ENCODE measurements around the gene CPPED1. TPM values are rescaled to one million over a fixed set of nuclear protein-coding genes. Genes with fewer than 3 reads are reported as not detected.

Gene CPPED1
- total and polyA plus RNA-seq, 2 of the 4 experiments (the other 2 are of a cell fraction): 5.1 to 6.5 TPM

- no peak overlapping the region for H3K56ac ChIP-seq (ENCODE audit: extremely low read depth, insufficient read depth, low read length)
- no peaks in the 10 kb centered on the region for H3K9me3 ChIP-seq (ENCODE audit: control insufficient read depth, insufficient read depth, low read length)
- no peak overlapping the region for H3K4me3 ChIP-seq (ENCODE audit: insufficient read depth, low read depth, low read length)
- ChIA-PET POLR2A (ENCODE audit: unreplicated experiment) (no interaction called here), CTCF (interaction anchor here (0.6 kb wide), 1 partner anchor 8 kb away, joined by 8 read pairs; no protein-coding TSS in a partner anchor)
- no peak overlapping the region for H4K8ac ChIP-seq (ENCODE audit: low read depth in 2 of 2, low read length in 2 of 2)
- no peaks in the 10 kb centered on the region for H3K36me3 ChIP-seq (ENCODE audit: control insufficient read depth, insufficient read depth, low read length)
- no peak overlapping the region for H3K27ac ChIP-seq (ENCODE audit: insufficient read depth, low read length)
- H2AFZ ChIP-seq (replicated peaks; ENCODE audit: low read length, poor library complexity): no peak overlapping the region
- no peak overlapping the region for H2BK5ac ChIP-seq (ENCODE audit: low read depth, low read length, poor library complexity, severe bottlenecking)
- H2AK5ac ChIP-seq (ENCODE audit: low read depth, low read length): no peak overlapping the region
- H3K4me2 ChIP-seq (ENCODE audit: low read depth, low read length): no peak overlapping the region
- H3K9me1 ChIP-seq (ENCODE audit: insufficient read depth, low read length): no peaks in the 10 kb centered on the region
- H4K20me1 ChIP-seq (ENCODE audit: insufficient read depth, low read length): no peaks in the 10 kb centered on the region
- no peaks in the 10 kb centered on the region for H3K79me1 ChIP-seq (ENCODE audit: low read depth in 1 of 2, low read length in 2 of 2)
- H3K23ac ChIP-seq (ENCODE audit: low read depth, low read length): no peak overlapping the region
- H2BK20ac ChIP-seq (ENCODE audit: low read depth, low read length): no peak overlapping the region
- DNase-seq (no peak), ATAC-seq (ENCODE audit: low read depth) (no peak)
- H4K5ac ChIP-seq (ENCODE audit: low read depth, low read length): no peak overlapping the region
- no peak overlapping the region for H3K14ac ChIP-seq (replicated peaks; ENCODE audit: low read depth, low read length)
- BruUV-seq (replicated peaks): no TSS peak
- H3K4ac ChIP-seq (ENCODE audit: low read depth, low read length): no peak overlapping the region
- no CpG with 5 or more reads among the region's 1 CpG for WGBS, 2 experiments (ENCODE audit: extremely low coverage in 2 of 2, insufficient read length in 1 of 2)
- H3K9ac ChIP-seq (ENCODE audit: low read depth, low read length): no peak overlapping the region
- no peaks in the 10 kb centered on the region for H3K27me3 ChIP-seq (ENCODE audit: control insufficient read depth, insufficient read depth, low read length)
- intact Hi-C loops (cut with micrococcal nuclease): no loop called here
- no peak overlapping the region for H2BK15ac ChIP-seq (ENCODE audit: low read depth, low read length)
- no peak overlapping the region for H3K18ac ChIP-seq (ENCODE audit: low read depth, low read length)
- no peak overlapping the region for H2BK120ac ChIP-seq (ENCODE audit: low read depth, low read length)
- dilution Hi-C loops (cut with HindIII; ENCODE audit: low sequenced_read_pairs, unreplicated experiment): no loop called here
- no peak overlapping the region for H2AK9ac ChIP-seq (replicated peaks; ENCODE audit: low read depth, low read length, poor library complexity)
- no peak overlapping the region for H4K91ac ChIP-seq (ENCODE audit: insufficient read depth, low read depth, low read length)
- TF ChIP-seq ELK1 (IDR thresholded peaks at IDR 0.05; ENCODE audit: borderline replicate concordance, low read depth, low read length): no peak
- TF ChIP-seq MAZ (IDR thresholded peaks at IDR 0.05; ENCODE audit: borderline replicate concordance, low read depth, low read length): no peak
- no peak for TF ChIP-seq RFX5 (IDR thresholded peaks at IDR 0.05; ENCODE audit: low read depth, low read length)
- TF ChIP-seq POLR2A (IDR thresholded peaks at IDR 0.05; ENCODE audit: low read depth, low read length): no peak
- TF ChIP-seq CTCF (conservative IDR thresholded peaks at IDR 0.05; ENCODE audit: low read depth, low read length): no peak
- no peak for TF ChIP-seq RCOR1 (IDR thresholded peaks at IDR 0.05; ENCODE audit: insufficient replicate concordance, low read length)
- no peak for TF ChIP-seq MXI1 (IDR thresholded peaks at IDR 0.05; ENCODE audit: borderline replicate concordance, low read depth, low read length)
- no peak for TF ChIP-seq MAFK (IDR thresholded peaks at IDR 0.05; ENCODE audit: low read depth, low read length)
- no peak for TF ChIP-seq FOS (IDR thresholded peaks at IDR 0.05; ENCODE audit: low read depth, low read length)
- TF ChIP-seq CEBPB (IDR thresholded peaks at IDR 0.05; ENCODE audit: low read depth, low read length): no peak
- no peak for TF ChIP-seq SMC3 (IDR thresholded peaks at IDR 0.05; ENCODE audit: low read depth, low read length)
- TF ChIP-seq CHD1 (IDR thresholded peaks at IDR 0.05; ENCODE audit: low read depth, low read length): no peak
- no peak for TF ChIP-seq NFE2L2 (IDR thresholded peaks at IDR 0.05; ENCODE audit: low read depth, low read length)
- TF ChIP-seq RAD21 (IDR thresholded peaks at IDR 0.05; ENCODE audit: low read length): no peak
- TF ChIP-seq BHLHE40 (IDR thresholded peaks at IDR 0.05; ENCODE audit: low read depth, low read length): no peak
- TF ChIP-seq USF2 (IDR thresholded peaks at IDR 0.05; ENCODE audit: low read depth, low read length): no peak
- in situ Hi-C loops (cut with MboI; ENCODE audit: low sequenced_read_pairs): no loop called here
- no peaks in the 10 kb centered on the region for H3K4me1 ChIP-seq (ENCODE audit: control insufficient read depth, insufficient read depth, low read length)
Observed at GRCh38 chr16:12837291-12837690, 33.6 kb upstream of the CPPED1 start.

Data from IMR-90 (cell line).